WTC11 (cell line): Measurements from ENCODE around the gene MDK.
"Not testable (repeated sequence)": the region's sequence is repeated elsewhere in the genome, so short reads cannot be mapped to it uniquely, and the experiment has no call there.

Experiments
- NR1H2 ChIP-seq: sonication (generic); formaldehyde crosslinking; IDR thresholded peaks from 2 replicates; pipeline ENCODE4 v1.9.0; 2021; ENCODE audit warnings: mild to moderate bottlenecking, moderate library complexity, missing genetic modification reagents
- NR2C2 ChIP-seq: sonication (generic); formaldehyde crosslinking; IDR thresholded peaks from 2 replicates; pipeline ENCODE4 v1.8.0; 2022; ENCODE audit warnings: mild to moderate bottlenecking, missing genetic modification reagents
- TF ChIP-seq, protein P1 (sequence below): fragments of 200-600 bp; IDR thresholded peaks from 2 replicates; pipeline ENCODE4 v1.8.0; 2022; ENCODE audit warnings: antibody characterized with exemption
- TF ChIP-seq, protein P2 (sequence below): sonication (generic); formaldehyde crosslinking; IDR thresholded peaks from 2 replicates; pipeline ENCODE4 v1.8.1; 2023; ENCODE audit warnings: mild to moderate bottlenecking, moderate library complexity, missing genetic modification reagents

DNA sequence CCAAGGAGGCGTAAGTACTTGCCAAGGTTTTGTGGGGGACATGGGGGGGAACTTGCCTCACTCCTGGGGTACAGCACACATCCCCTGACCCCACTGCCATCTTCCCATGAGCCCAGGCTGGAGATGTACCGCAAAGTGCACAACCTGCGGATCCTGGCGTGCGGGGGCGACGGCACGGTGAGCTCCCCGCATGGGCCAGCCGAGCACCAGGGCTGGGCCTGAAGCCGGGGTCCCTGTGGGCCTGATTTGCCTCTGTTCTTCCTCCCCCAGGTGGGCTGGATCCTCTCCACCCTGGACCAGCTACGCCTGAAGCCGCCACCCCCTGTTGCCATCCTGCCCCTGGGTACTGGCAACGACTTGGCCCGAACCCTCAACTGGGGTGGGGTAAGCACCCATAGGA is 9.0 kb upstream of the MDK start:
- TF ChIP-seq, protein P1, sequence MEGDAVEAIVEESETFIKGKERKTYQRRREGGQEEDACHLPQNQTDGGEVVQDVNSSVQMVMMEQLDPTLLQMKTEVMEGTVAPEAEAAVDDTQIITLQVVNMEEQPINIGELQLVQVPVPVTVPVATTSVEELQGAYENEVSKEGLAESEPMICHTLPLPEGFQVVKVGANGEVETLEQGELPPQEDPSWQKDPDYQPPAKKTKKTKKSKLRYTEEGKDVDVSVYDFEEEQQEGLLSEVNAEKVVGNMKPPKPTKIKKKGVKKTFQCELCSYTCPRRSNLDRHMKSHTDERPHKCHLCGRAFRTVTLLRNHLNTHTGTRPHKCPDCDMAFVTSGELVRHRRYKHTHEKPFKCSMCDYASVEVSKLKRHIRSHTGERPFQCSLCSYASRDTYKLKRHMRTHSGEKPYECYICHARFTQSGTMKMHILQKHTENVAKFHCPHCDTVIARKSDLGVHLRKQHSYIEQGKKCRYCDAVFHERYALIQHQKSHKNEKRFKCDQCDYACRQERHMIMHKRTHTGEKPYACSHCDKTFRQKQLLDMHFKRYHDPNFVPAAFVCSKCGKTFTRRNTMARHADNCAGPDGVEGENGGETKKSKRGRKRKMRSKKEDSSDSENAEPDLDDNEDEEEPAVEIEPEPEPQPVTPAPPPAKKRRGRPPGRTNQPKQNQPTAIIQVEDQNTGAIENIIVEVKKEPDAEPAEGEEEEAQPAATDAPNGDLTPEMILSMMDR: not testable (repeated sequence)
- TF ChIP-seq NR1H2, NR2C2 (CRISPR knock-in tag): not testable (repeated sequence)
- TF ChIP-seq, protein P2, sequence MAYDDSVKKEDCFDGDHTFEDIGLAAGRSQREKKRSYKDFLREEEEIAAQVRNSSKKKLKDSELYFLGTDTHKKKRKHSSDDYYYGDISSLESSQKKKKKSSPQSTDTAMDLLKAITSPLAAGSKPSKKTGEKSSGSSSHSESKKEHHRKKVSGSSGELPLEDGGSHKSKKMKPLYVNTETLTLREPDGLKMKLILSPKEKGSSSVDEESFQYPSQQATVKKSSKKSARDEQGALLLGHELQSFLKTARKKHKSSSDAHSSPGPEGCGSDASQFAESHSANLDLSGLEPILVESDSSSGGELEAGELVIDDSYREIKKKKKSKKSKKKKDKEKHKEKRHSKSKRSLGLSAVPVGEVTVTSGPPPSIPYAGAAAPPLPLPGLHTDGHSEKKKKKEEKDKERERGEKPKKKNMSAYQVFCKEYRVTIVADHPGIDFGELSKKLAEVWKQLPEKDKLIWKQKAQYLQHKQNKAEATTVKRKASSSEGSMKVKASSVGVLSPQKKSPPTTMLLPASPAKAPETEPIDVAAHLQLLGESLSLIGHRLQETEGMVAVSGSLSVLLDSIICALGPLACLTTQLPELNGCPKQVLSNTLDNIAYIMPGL: not testable (repeated sequence)
